Activated T-cell treated with anti-CD3 and anti-CD28 coated beads, Interleukin-2, amount 50 U/mL, for 72 hours (primary cell): Measurements from ENCODE around the gene GPR171. TPM values are rescaled to one million over a fixed set of nuclear protein-coding genes. Genes with fewer than 3 reads are reported as not detected.
A peak's percentile ranks its signal among the peaks of the same experiment; 100 is the strongest.
"Not testable (repeated sequence)": the region's sequence is repeated elsewhere in the genome, so short reads cannot be mapped to it uniquely, and the experiment has no call there.

Source experiments
- ATAC-seq, 2 donors: fragments of 150-1000 bp; cut with Tn5 transposase; replicated peaks in 1 of 2; 2 replicates each; pipeline ENCODE4 v1.10.0; 2021; ENCODE audit warnings: moderate library complexity in 2 of 2, mild to moderate bottlenecking in 1 of 2
- DNase-seq, 2 donors: peaks; one replicate each; pipeline ENCODE4 v3.0.0; 2021 to 2022; ENCODE audit warnings: mixed read lengths in 1 of 2
- H3K27ac Mint-ChIP-seq: one replicate; pipeline ENCODE4 v1.8.0; 2022; ENCODE audit warnings: mild to moderate bottlenecking, moderate library complexity, mixed read lengths
- H3K27me3 Mint-ChIP-seq: one replicate; pipeline ENCODE4 v1.8.0; 2022; ENCODE audit warnings: low read depth, mixed read lengths
- H3K36me3 Mint-ChIP-seq, 2 donors: one replicate each; pipeline ENCODE4 v1.8.0; 2022; ENCODE audit warnings: mixed read lengths in 2 of 2, mild to moderate bottlenecking in 1 of 2; ENCODE audit not compliant: insufficient read depth in 2 of 2
- H3K4me1 Mint-ChIP-seq: one replicate; pipeline ENCODE4 v1.8.0; 2022; ENCODE audit warnings: low read depth, mixed read lengths
- H3K4me3 Mint-ChIP-seq, 2 donors: one replicate each; pipeline ENCODE4 v1.8.0; 2022; ENCODE audit warnings: mild to moderate bottlenecking in 2 of 2, mixed read lengths in 2 of 2, moderate library complexity in 2 of 2
- H3K9me3 Mint-ChIP-seq, 2 donors: one replicate each; pipeline ENCODE4 v1.8.0; 2022; ENCODE audit warnings: mixed read lengths in 2 of 2
- total RNA-seq, 2 donors: library from RNA; stranded (reverse); gene quantifications; one replicate each; pipeline ENCODE4 v1.2.3, GENCODE V29; 2022

GPR171 gene
- 100 to 1,000 TPM in 1 of 2 donors, 10 to 100 TPM in 1; 83.7 to 101 TPM for total RNA-seq

- Mint-ChIP-seq H3K4me3 (peak within 1 kb of the TSS; percentile 85 to 87), H3K27me3 (no peaks in the 10 kb centered on the region), H3K27ac (peak within 1 kb of the TSS; percentile 95), H3K4me1 (peaks cover 77% of the 10 kb centered on the region), H3K9me3 (no peaks in the 10 kb centered on the region), H3K36me3 (peaks cover 16 to 36% of the 10 kb centered on the region in 2 donors)
- DNase-seq: peak; percentile 74 to 81
- ATAC-seq: peak; percentile 75 to 79
Observed at GRCh38 chr3:151203051-151203420, at the start of gene GPR171. Gene GPR171, minus strand, starts transcription at chr3:151203216. Its CDS starts 3,830 bp downstream, at chr3:151199386.

GRCh38 chr3:151248772-151249337 lies 45.8 kb upstream of the GPR171 start:
- Mint-ChIP-seq H3K4me3 (no peak overlapping the region), H3K27me3 (peaks cover 12% of the 10 kb centered on the region), H3K9me3 (no peaks in the 10 kb centered on the region), H3K4me1 (no peaks in the 10 kb centered on the region), H3K36me3 (no peaks in the 10 kb centered on the region), H3K27ac (no peak overlapping the region)
- ATAC-seq: no peak
- no peak for DNase-seq

GRCh38 chr3:151242006-151242405 lies 39.0 kb upstream of the GPR171 start:
- H3K9me3 Mint-ChIP-seq, H3K27me3 Mint-ChIP-seq, H3K27ac Mint-ChIP-seq, H3K4me3 Mint-ChIP-seq, ATAC-seq, DNase-seq, H3K36me3 Mint-ChIP-seq, H3K4me1 Mint-ChIP-seq: not testable (repeated sequence)

GRCh38 chr3:151236736-151237135 lies 33.7 kb upstream of the GPR171 start:
- H3K4me1 Mint-ChIP-seq: no peaks in the 10 kb centered on the region
- DNase-seq (no peak), ATAC-seq (no peak)
- H3K27me3 Mint-ChIP-seq: peaks cover 4% of the 10 kb centered on the region
- no peak overlapping the region for H3K27ac Mint-ChIP-seq
- H3K4me3 Mint-ChIP-seq: no peak overlapping the region
- H3K36me3 Mint-ChIP-seq: no peaks in the 10 kb centered on the region
- no peaks in the 10 kb centered on the region for H3K9me3 Mint-ChIP-seq

- Mint-ChIP-seq H3K9me3 (no peaks in the 10 kb centered on the region), H3K4me1 (peaks cover 3% of the 10 kb centered on the region), H3K36me3 (no peaks in the 10 kb centered on the region), H3K4me3 (no peak overlapping the region), H3K27ac (no peak overlapping the region), H3K27me3 (peaks cover 4% of the 10 kb centered on the region)
- no peak for ATAC-seq
- DNase-seq: no peak
Observed at GRCh38 chr3:151236316-151236715, 33.3 kb upstream of the GPR171 start.

- H3K27me3 Mint-ChIP-seq: peaks cover 4% of the 10 kb centered on the region
- no peaks in the 10 kb centered on the region for H3K36me3 Mint-ChIP-seq
- ATAC-seq: no peak
- no peak for DNase-seq
- no peak overlapping the region for H3K27ac Mint-ChIP-seq
- no peak overlapping the region for H3K4me3 Mint-ChIP-seq
- H3K9me3 Mint-ChIP-seq: no peaks in the 10 kb centered on the region
- peaks cover 18% of the 10 kb centered on the region for H3K4me1 Mint-ChIP-seq
Observed at GRCh38 chr3:151234825-151235224, 31.8 kb upstream of the GPR171 start.

- no peak for ATAC-seq
- Mint-ChIP-seq H3K4me3 (no peak overlapping the region), H3K27me3 (peaks cover 4% of the 10 kb centered on the region), H3K9me3 (no peaks in the 10 kb centered on the region), H3K4me1 (peaks cover 26% of the 10 kb centered on the region), H3K36me3 (no peaks in the 10 kb centered on the region), H3K27ac (no peak overlapping the region)
- no peak for DNase-seq
Observed at GRCh38 chr3:151232991-151233390, 30.0 kb upstream of the GPR171 start.

- not testable (repeated sequence) for H3K27me3 Mint-ChIP-seq, DNase-seq, H3K9me3 Mint-ChIP-seq, H3K36me3 Mint-ChIP-seq, ATAC-seq, H3K4me3 Mint-ChIP-seq
- Mint-ChIP-seq H3K4me1 (peaks cover 32% of the 10 kb centered on the region), H3K27ac (peak overlapping the region; percentile 7)
Observed at GRCh38 chr3:151232403-151232802, 29.4 kb upstream of the GPR171 start.

GRCh38 chr3:151230646-151231045 lies 27.6 kb upstream of the GPR171 start:
- no peaks in the 10 kb centered on the region for H3K9me3 Mint-ChIP-seq
- ATAC-seq (peak in 1 of 2 donors; percentile 8), DNase-seq (no peak)
- H3K27ac Mint-ChIP-seq: peak overlapping the region; percentile 84
- H3K36me3 Mint-ChIP-seq: no peaks in the 10 kb centered on the region
- peaks cover 50% of the 10 kb centered on the region for H3K4me1 Mint-ChIP-seq
- H3K27me3 Mint-ChIP-seq: peaks cover 4% of the 10 kb centered on the region
- H3K4me3 Mint-ChIP-seq: peak overlapping the region; percentile 55 to 73

- ATAC-seq: no peak
- peak overlapping the region; percentile 10 for H3K27ac Mint-ChIP-seq
Observed at GRCh38 chr3:151228666-151229040, 25.6 kb upstream of the GPR171 start.

GRCh38 chr3:151227807-151228665 lies 25.0 kb upstream of the GPR171 start:
- Mint-ChIP-seq H3K27me3 (no peaks in the 10 kb centered on the region), H3K36me3 (peaks cover 0 to under 1% of the 10 kb centered on the region in 2 donors), H3K9me3 (no peaks in the 10 kb centered on the region), H3K4me3 (peak overlapping the region; percentile 58 to 70), H3K27ac (peak overlapping the region; percentile 4), H3K4me1 (peaks cover 66% of the 10 kb centered on the region)
- DNase-seq (peak; percentile 81 to 84), ATAC-seq (peak; percentile 73 to 75)

More at GRCh38 chr3:151228666-151229040, 25.6 kb upstream of the GPR171 start:
- peak overlapping the region; percentile 27 to 54 for H3K4me3 Mint-ChIP-seq
- peaks cover 66% of the 10 kb centered on the region for H3K4me1 Mint-ChIP-seq
- no peaks in the 10 kb centered on the region for H3K9me3 Mint-ChIP-seq
- peaks cover under 1% of the 10 kb centered on the region for H3K27me3 Mint-ChIP-seq
- no peaks in the 10 kb centered on the region for H3K36me3 Mint-ChIP-seq
- DNase-seq: no peak

- ATAC-seq (peak; percentile 19 to 26), DNase-seq (no peak)
- H3K27me3 Mint-ChIP-seq: no peaks in the 10 kb centered on the region
- peaks cover 2% of the 10 kb centered on the region in 2 donors for H3K9me3 Mint-ChIP-seq
- peak overlapping the region; percentile 58 to 70 for H3K4me3 Mint-ChIP-seq
- peaks cover 66% of the 10 kb centered on the region for H3K4me1 Mint-ChIP-seq
- H3K27ac Mint-ChIP-seq: peak overlapping the region; percentile 59
- H3K36me3 Mint-ChIP-seq: peaks cover 3 to 7% of the 10 kb centered on the region in 2 donors
Observed at GRCh38 chr3:151227266-151227806, 24.3 kb upstream of the GPR171 start.

- Mint-ChIP-seq H3K36me3 (peaks cover 8 to 12% of the 10 kb centered on the region in 2 donors), H3K27ac (peak overlapping the region; percentile 95), H3K4me3 (peak overlapping the region; percentile 58 to 70), H3K27me3 (no peaks in the 10 kb centered on the region), H3K4me1 (peaks cover 66% of the 10 kb centered on the region), H3K9me3 (peaks cover 7 to 8% of the 10 kb centered on the region in 2 donors)
- ATAC-seq: no peak
- DNase-seq: no peak
Observed at GRCh38 chr3:151226825-151227224, 23.8 kb upstream of the GPR171 start.
